GM12801 (cell line): ENCODE data around the gene FRMD4B.

Experiments
- CTCF ChIP-seq: IDR thresholded peaks from one replicate; pipeline ENCODE4 v1.5.1; 2011; ENCODE audit warnings: control low read depth; ENCODE audit not compliant: insufficient read length; ENCODE audit errors: extremely low read depth

The FRMD4B gene

GRCh38 chr3:69386556-69387385 is 883 bp upstream of the FRMD4B start:
- no peak for TF ChIP-seq CTCF

- no peak for TF ChIP-seq CTCF
Measured at GRCh38 chr3:69385123-69385722, 665 bp downstream of the FRMD4B start.

- no peak for TF ChIP-seq CTCF
Measured at GRCh38 chr3:69384326-69384725, 1.6 kb downstream of the FRMD4B start.

- TF ChIP-seq CTCF: no peak
Measured at GRCh38 chr3:69379661-69380060, 6.2 kb downstream of the FRMD4B start.

GRCh38 chr3:69378112-69378802 is 7.6 kb downstream of the FRMD4B start:
- no peak for TF ChIP-seq CTCF

- TF ChIP-seq CTCF: no peak
Measured at GRCh38 chr3:69377262-69377661, 8.6 kb downstream of the FRMD4B start.

- no peak for TF ChIP-seq CTCF
Measured at GRCh38 chr3:69376731-69377130, 9.2 kb downstream of the FRMD4B start.
